ENCODE data around the gene DHRS4.
"Not testable (repeated sequence)": the region's sequence is repeated elsewhere in the genome, so short reads cannot be mapped to it uniquely, and the experiment has no call there.

Gene DHRS4

DNA sequence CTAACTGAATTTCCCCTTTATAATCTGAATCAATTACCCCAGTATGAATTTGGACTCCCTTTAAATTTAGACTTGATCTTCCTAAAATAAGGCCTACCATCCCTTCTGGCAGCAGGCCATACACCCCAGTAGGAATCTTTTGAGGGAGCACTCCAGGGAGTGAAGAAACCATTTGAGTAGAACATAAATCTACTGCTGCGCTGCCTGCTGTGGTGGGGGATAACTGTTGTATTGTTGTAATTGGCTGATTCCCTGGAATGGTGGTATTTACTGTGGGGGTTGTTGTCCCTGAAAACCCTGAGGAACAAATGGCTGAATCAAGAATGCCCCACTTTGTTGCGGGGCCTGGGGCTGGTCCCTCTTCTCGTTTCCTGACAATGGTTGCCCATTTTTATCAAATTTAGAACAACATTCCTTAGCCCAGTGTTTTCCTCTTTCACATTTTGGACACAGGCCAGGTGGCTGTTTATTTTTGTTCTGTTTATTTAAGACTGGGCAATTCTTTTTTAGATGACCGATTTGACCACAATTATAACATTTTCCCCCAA, 59.2 kb downstream of the DHRS4 start:
- not testable (repeated sequence) for H3K9me3 Mint-ChIP-seq; DNase-seq; ATAC-seq (replicated peaks); H3K27me3 Mint-ChIP-seq; H3K36me3 Mint-ChIP-seq; H3K27ac Mint-ChIP-seq; H3K4me3 Mint-ChIP-seq
- peaks cover 17 to 41% of the 10 kb centered on the region in 2 donors for H3K4me1 Mint-ChIP-seq

DNA sequence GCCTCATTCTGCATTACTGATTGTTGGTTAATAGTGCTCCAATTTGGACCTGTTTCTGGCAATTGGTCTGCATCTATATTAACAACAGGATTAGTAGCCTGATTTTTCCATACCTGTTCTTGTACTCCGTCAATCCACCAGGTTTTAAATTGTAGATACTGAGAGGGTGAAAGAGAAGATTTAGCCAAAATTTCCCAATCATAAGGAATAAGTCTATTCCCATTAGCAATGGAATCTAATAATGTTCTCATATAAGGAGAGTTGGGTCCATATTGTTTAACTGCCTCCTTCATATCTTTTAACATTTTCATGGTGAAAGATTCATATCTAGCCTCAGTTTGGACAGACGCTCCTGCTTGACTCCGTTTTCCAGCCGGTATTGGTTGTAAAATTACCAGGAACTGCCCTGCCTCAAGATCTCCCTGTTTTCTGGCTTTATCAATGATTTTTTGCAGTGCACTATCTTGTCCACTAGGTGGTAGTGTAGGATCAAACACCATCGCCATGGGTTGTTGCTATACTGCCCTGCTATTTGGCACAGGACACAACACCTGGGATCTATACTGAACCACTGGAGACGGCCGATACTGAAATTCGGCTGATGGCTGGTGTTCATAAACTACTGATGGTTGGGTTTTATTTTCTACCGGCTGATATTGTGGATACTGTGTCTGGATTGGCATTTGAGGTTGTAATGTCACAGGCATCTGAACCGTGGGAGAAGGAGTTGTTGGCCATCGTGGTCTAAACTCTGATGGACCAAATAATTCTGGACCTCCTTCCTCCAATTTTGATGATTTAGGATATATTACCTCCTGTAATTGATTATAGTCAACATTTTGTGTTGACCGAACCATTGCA, 60.3 kb downstream of the DHRS4 start:
- Mint-ChIP-seq H3K9me3 (no peaks in the 10 kb centered on the region), H3K36me3 (no peaks in the 10 kb centered on the region), H3K4me3 (no peak overlapping the region), H3K27ac (no peak overlapping the region), H3K4me1 (peaks cover 15 to 35% of the 10 kb centered on the region in 2 donors), H3K27me3 (peaks cover 0 to 6% of the 10 kb centered on the region in 2 donors)
- DNase-seq (peak; percentile 47), ATAC-seq (replicated peaks) (peak; percentile 91 to 93)

DNA sequence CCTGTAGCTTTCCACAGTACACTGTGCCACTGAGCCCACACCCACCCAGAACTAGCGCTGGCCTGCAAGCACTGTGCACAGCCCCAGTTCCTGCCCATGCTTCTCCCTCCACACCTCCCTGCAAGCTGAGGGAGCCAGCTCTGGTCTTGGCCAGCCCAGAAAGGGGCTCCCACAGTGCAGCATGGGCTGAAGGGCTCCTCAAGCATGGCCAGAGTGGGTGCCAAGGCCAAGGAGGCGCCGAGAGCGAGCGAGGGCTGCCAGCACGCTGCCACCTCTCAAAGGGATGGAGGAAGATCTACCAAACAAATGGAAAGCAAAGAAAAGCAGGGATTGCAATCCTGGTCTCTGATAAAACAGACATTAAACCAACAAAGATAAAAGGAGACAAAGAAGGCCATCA, 62.2 kb downstream of the DHRS4 start:
- peaks cover 10 to 20% of the 10 kb centered on the region in 2 donors for H3K4me1 Mint-ChIP-seq
- H3K36me3 Mint-ChIP-seq; ATAC-seq (replicated peaks); H3K4me3 Mint-ChIP-seq; H3K27ac Mint-ChIP-seq; DNase-seq; H3K27me3 Mint-ChIP-seq; H3K9me3 Mint-ChIP-seq: not testable (repeated sequence)
